ENCODE measurements around the gene MTHFD1L. TPM values are rescaled to one million over a fixed set of nuclear protein-coding genes. Genes with fewer than 3 reads are reported as not detected.
"Not testable (repeated sequence)": the region's sequence is repeated elsewhere in the genome, so short reads cannot be mapped to it uniquely, and the experiment has no call there.

Gene MTHFD1L
- 10 to 100 TPM in 3 of 4 donors, 1 to 10 TPM in 1; 4.1 to 19.9 (median 16.6) TPM for total RNA-seq

DNA sequence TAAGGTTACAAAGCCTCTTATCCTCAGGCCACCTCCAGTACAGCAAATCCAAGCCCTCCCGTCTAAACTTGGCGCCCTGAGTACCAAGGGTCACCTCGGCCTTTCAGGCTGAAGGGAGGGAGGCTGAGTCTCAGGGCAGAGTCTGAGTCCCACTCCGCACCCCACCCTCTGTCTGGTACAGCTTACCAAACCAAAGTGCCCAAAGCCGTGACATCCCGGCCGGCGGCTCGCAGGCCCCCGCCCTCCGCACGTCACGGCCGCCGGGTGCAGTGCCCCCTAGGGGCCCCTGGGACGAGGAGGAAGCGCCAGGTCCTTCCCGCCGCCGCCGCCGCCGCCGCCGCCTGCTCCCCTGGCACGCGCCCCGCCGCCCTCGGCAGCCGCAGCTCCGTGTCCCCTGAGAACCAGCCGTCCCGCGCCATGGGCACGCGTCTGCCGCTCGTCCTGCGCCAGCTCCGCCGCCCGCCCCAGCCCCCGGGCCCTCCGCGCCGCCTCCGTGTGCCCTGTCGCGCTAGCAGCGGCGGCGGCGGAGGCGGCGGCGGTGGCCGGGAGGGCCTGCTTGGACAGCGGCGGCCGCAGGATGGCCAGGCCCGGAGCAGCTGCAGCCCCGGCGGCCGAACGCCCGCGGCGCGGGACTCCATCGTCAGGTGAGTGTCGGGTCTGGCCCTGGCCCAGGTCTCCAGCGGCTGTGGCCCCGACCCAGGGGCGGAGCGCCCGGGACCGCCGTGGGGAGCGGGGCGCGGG, at the start of gene MTHFD1L:
Gene MTHFD1L, plus strand, starts transcription at position 297 of the 741 bp plus-strand sequence. Its CDS starts 121 bp downstream, at position 418.
- H3K36me3 ChIP-seq = no peaks in the 10 kb centered on the region
- no peaks in the 10 kb centered on the region for H3K27me3 ChIP-seq
- intact Hi-C loops (cut with DNase I; ENCODE audit: low total_unique reads) = no loop called here
- peak in 1 of 2 donors; percentile 45 for TF ChIP-seq POLR2A (IDR thresholded peaks at IDR 0.05)
- TF ChIP-seq CTCF (IDR thresholded peaks at IDR 0.05) = peak; percentile 35 to 61 (median 57)
- peak; percentile 59 to 75 for DNase-seq
- H3K4me1 ChIP-seq = no peaks in the 10 kb centered on the region
- H3K4me3 ChIP-seq = peak within 1 kb of the TSS; percentile 51 to 68
- peak within 1 kb of the TSS; percentile 80 to 87 for H3K27ac ChIP-seq
- H3K9me3 ChIP-seq = no peaks in the 10 kb centered on the region

- not testable (repeated sequence) for H3K27me3 ChIP-seq, DNase-seq, H3K9me3 ChIP-seq, H3K36me3 ChIP-seq, H3K27ac ChIP-seq, H3K4me1 ChIP-seq, H3K4me3 ChIP-seq
- intact Hi-C loops (cut with DNase I; ENCODE audit: low total_unique reads) = loop anchor here (5.0 to 10.0 kb wide), 2 partner anchors 399 to 732 kb away; no protein-coding TSS in a partner anchor
These were observed 48.9 kb upstream of the MTHFD1L start for GRCh38 chr6:150816554-150816953.

DNA sequence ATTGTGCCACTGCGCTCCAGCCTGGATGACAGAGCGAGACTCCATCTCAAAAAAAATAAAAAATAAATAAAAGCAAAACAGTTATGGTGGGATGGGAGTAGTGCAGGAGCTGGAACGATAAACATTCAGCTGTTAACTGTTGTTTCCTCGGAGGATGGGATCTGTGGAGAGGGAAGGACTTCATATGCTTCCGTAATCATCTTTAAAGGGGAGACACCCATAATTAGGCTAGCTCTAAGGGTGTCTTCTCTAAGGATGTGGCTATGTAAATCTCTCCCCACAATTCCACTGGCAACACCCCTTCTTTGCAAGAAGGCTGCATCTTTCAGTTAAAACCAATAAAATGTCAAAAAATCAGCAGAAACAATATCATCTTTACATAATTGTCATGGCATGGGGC, 42.6 kb upstream of the MTHFD1L start:
- no peaks in the 10 kb centered on the region for H3K27me3 ChIP-seq
- TF ChIP-seq POLR2A (IDR thresholded peaks at IDR 0.05) = no peak
- TF ChIP-seq CTCF (IDR thresholded peaks at IDR 0.05) = no peak
- no peaks in the 10 kb centered on the region for H3K4me1 ChIP-seq
- no peaks in the 10 kb centered on the region for H3K9me3 ChIP-seq
- DNase-seq = no peak
- H3K27ac ChIP-seq = no peak overlapping the region
- no peaks in the 10 kb centered on the region for H3K36me3 ChIP-seq
- H3K4me3 ChIP-seq = no peak overlapping the region
- intact Hi-C loops (cut with DNase I; ENCODE audit: low total_unique reads) = no loop called here

- H3K36me3 ChIP-seq = no peaks in the 10 kb centered on the region
- DNase-seq = no peak
- no peaks in the 10 kb centered on the region for H3K9me3 ChIP-seq
- no peaks in the 10 kb centered on the region for H3K4me1 ChIP-seq
- H3K27ac ChIP-seq = no peak overlapping the region
- H3K4me3 ChIP-seq = no peak overlapping the region
- H3K27me3 ChIP-seq = no peaks in the 10 kb centered on the region
- intact Hi-C loops (cut with DNase I; ENCODE audit: low total_unique reads) = no loop called here
- TF ChIP-seq POLR2A (IDR thresholded peaks at IDR 0.05) = no peak
These were observed 38.7 kb upstream of the MTHFD1L start for GRCh38 chr6:150826788-150827187.

- H3K36me3 ChIP-seq; H3K27me3 ChIP-seq; intact Hi-C loops (cut with DNase I; ENCODE audit: low total_unique reads); H3K4me3 ChIP-seq; H3K9me3 ChIP-seq; H3K27ac ChIP-seq; DNase-seq; H3K4me1 ChIP-seq: not testable (repeated sequence)
These were observed 37.4 kb upstream of the MTHFD1L start for GRCh38 chr6:150828107-150828506.

GRCh38 chr6:150830439-150831165, 34.9 kb upstream of the MTHFD1L start:
- Histone ChIP-seq H3K27me3 (no peaks in the 10 kb centered on the region), H3K27ac (no peak overlapping the region), H3K4me1 (no peaks in the 10 kb centered on the region), H3K36me3 (no peaks in the 10 kb centered on the region), H3K4me3 (no peak overlapping the region), H3K9me3 (no peaks in the 10 kb centered on the region)
- no peak for DNase-seq
- intact Hi-C loops (cut with DNase I; ENCODE audit: low total_unique reads) = no loop called here
- no peak for TF ChIP-seq POLR2A (IDR thresholded peaks at IDR 0.05)
- no peak for TF ChIP-seq CTCF (IDR thresholded peaks at IDR 0.05)
